ENCODE results near the gene CYP3A5. TPM values are rescaled to one million over a fixed set of nuclear protein-coding genes. Genes with fewer than 3 reads are reported as not detected.

The CYP3A5 gene
- total RNA-seq, 4 donors from 2014 or later, result 142 to 543 (median 383) TPM

DNA sequence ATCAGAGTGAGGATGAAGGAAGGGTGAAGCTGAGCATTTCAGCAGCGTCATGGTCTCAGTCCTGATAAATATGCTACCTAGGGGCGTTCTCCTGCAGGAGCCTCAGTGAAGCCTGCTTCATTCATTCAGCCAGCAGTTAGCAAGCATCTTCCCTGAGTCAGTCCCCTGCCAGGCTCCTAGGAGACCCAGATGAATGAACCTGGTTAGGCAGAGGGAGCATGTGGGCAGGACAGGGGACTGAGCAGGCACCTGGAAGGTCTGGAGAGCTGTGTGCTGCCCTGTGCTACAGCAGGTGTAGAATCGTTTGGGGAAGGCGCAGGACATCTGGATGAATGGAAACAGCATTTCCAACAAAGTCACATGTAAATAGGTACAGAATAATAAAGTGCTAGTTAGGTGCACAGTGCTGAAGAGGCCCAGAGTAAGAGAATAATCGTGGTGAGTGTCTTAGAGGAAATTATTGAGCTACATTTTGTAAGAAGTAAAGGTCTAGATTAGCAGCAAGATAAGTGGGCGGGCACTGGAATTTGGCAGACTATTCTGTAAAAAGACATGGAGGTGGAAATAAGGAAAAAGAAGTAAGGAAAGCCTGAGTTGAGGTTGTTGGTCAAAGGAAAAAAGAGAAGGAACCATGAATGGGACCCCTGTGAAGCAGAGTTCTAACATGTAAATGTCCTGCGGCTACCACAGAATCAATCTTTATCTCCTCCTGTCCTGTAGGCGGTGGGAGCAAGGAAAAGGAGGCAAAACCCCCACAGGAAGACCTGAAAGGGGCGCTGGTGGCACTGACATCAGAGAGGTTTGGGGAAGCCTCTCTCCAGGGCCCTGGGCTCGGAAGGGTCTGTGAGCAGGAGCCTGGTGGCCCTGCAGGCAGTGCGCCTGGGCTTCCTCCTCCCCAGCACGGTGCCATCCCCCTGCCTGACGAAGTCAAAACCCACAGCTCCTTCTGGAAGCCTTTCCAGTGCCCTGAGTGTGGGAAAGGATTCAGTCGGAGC lies 51.0 kb downstream of the CYP3A5 start:
- H3K4me1 ChIP-seq, result no peaks in the 10 kb centered on the region
- H3K4me3 ChIP-seq, result no peak overlapping the region
- 76 to 87% methylated on average over 6 to 14 of the region's 14 CpGs for WGBS, 2 donors (ENCODE audit: low coverage in 1 of 2)
- H3K36me3 ChIP-seq, result peaks cover 0 to 54% (median 16%) of the 10 kb centered on the region in 4 donors
- no peak for DNase-seq
- in situ Hi-C loops (cut with MboI; ENCODE audit: low pct_ligation_motif_present in 1 of 4, low pct_unique_long_range_greater_than_20kb in 1 of 4, low sequenced_read_pairs in 3 of 4) (no loop called here), intact Hi-C loops (cut with DNase I; ENCODE audit: low total_unique reads) (no loop called here)
- no peaks in the 10 kb centered on the region for H3K9me3 ChIP-seq
- no peak for TF ChIP-seq POLR2AphosphoS5 (IDR thresholded peaks at IDR 0.05)
- TF ChIP-seq POLR2A (IDR thresholded peaks at IDR 0.05), result no peak
- TF ChIP-seq EP300 (IDR thresholded peaks at IDR 0.05; ENCODE audit: low read depth), result no peak
- TF ChIP-seq, protein P1, sequence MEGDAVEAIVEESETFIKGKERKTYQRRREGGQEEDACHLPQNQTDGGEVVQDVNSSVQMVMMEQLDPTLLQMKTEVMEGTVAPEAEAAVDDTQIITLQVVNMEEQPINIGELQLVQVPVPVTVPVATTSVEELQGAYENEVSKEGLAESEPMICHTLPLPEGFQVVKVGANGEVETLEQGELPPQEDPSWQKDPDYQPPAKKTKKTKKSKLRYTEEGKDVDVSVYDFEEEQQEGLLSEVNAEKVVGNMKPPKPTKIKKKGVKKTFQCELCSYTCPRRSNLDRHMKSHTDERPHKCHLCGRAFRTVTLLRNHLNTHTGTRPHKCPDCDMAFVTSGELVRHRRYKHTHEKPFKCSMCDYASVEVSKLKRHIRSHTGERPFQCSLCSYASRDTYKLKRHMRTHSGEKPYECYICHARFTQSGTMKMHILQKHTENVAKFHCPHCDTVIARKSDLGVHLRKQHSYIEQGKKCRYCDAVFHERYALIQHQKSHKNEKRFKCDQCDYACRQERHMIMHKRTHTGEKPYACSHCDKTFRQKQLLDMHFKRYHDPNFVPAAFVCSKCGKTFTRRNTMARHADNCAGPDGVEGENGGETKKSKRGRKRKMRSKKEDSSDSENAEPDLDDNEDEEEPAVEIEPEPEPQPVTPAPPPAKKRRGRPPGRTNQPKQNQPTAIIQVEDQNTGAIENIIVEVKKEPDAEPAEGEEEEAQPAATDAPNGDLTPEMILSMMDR (IDR thresholded peaks at IDR 0.05), result no peak
- H3K27ac ChIP-seq, result no peak overlapping the region
- no peaks in the 10 kb centered on the region for H3K27me3 ChIP-seq

DNA sequence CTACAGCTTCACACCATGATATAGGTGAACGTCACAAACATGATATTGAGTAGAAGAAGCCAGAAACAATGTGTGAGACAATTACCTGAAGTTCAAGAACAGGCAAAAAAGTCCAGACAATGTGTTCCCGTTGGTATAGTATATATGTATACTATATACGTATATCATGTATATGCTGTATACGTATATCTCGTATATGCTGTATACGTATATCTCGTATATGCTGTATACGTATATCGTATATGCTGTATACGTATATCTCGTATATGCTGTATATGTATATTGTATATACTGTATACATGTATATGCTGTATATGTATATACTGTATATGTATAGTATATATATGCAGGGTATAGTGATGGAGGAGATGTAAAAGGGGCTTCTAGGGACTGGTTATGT lies 52.3 kb downstream of the CYP3A5 start:
- intact Hi-C loops (cut with DNase I; ENCODE audit: low total_unique reads), result no loop called here
- Histone ChIP-seq H3K4me3 (no peak overlapping the region), H3K27me3 (no peaks in the 10 kb centered on the region), H3K4me1 (peaks cover 0 to 4% (median 0%) of the 10 kb centered on the region in 4 donors), H3K9me3 (no peaks in the 10 kb centered on the region), H3K36me3 (peaks cover 0 to 67% (median 22%) of the 10 kb centered on the region in 4 donors), H3K27ac (no peak overlapping the region)
- in situ Hi-C loops (cut with MboI; ENCODE audit: low pct_ligation_motif_present in 1 of 4, low pct_unique_long_range_greater_than_20kb in 1 of 4, low sequenced_read_pairs in 3 of 4), result no loop called here
- TF ChIP-seq POLR2AphosphoS5 (IDR thresholded peaks at IDR 0.05) (no peak), POLR2A (IDR thresholded peaks at IDR 0.05) (no peak), EP300 (IDR thresholded peaks at IDR 0.05; ENCODE audit: low read depth) (no peak)
- TF ChIP-seq, protein P1 (IDR thresholded peaks at IDR 0.05), result no peak
- no peak for DNase-seq
- WGBS, 2 donors (ENCODE audit: low coverage in 1 of 2), result 94 to 95% methylated on average over 11 of the region's 11 CpGs

GRCh38 chr7:99626661-99627060 lies 53.1 kb downstream of the CYP3A5 start:
- 78 to 100% methylated on average over 1 of the region's 1 CpG for WGBS, 2 donors (ENCODE audit: low coverage in 1 of 2)
- TF ChIP-seq POLR2AphosphoS5 (IDR thresholded peaks at IDR 0.05), result no peak
- TF ChIP-seq POLR2A (IDR thresholded peaks at IDR 0.05), result no peak
- TF ChIP-seq EP300 (IDR thresholded peaks at IDR 0.05; ENCODE audit: low read depth), result no peak
- TF ChIP-seq, protein P1 (IDR thresholded peaks at IDR 0.05), result no peak
- no peaks in the 10 kb centered on the region for H3K9me3 ChIP-seq
- in situ Hi-C loops (cut with MboI; ENCODE audit: low pct_ligation_motif_present in 1 of 4, low pct_unique_long_range_greater_than_20kb in 1 of 4, low sequenced_read_pairs in 3 of 4) (no loop called here), intact Hi-C loops (cut with DNase I; ENCODE audit: low total_unique reads) (no loop called here)
- DNase-seq, result no peak
- H3K4me1 ChIP-seq, result peaks cover 0 to 4% (median 0%) of the 10 kb centered on the region in 4 donors
- H3K27me3 ChIP-seq, result no peaks in the 10 kb centered on the region
- no peak overlapping the region for H3K4me3 ChIP-seq
- peaks cover 0 to 75% (median 27%) of the 10 kb centered on the region in 4 donors for H3K36me3 ChIP-seq
- H3K27ac ChIP-seq, result no peak overlapping the region

GRCh38 chr7:99625961-99626360 lies 53.8 kb downstream of the CYP3A5 start:
- H3K27me3 ChIP-seq, result no peaks in the 10 kb centered on the region
- in situ Hi-C loops (cut with MboI; ENCODE audit: low pct_ligation_motif_present in 1 of 4, low pct_unique_long_range_greater_than_20kb in 1 of 4, low sequenced_read_pairs in 3 of 4) (no loop called here), intact Hi-C loops (cut with DNase I; ENCODE audit: low total_unique reads) (no loop called here)
- no peak overlapping the region for H3K4me3 ChIP-seq
- no peaks in the 10 kb centered on the region for H3K9me3 ChIP-seq
- TF ChIP-seq EP300 (IDR thresholded peaks at IDR 0.05; ENCODE audit: low read depth) (no peak), POLR2AphosphoS5 (IDR thresholded peaks at IDR 0.05) (no peak), POLR2A (IDR thresholded peaks at IDR 0.05) (no peak)
- TF ChIP-seq, protein P1 (IDR thresholded peaks at IDR 0.05), result no peak
- DNase-seq, result no peak
- peaks cover 0 to 4% (median 0%) of the 10 kb centered on the region in 4 donors for H3K4me1 ChIP-seq
- 95% methylated on average over 4 of the region's 4 CpGs; no CpG with 5 or more reads in 1 of the 2 donors for WGBS, 2 donors (ENCODE audit: low coverage in 1 of 2)
- H3K36me3 ChIP-seq, result peaks cover 0 to 81% (median 29%) of the 10 kb centered on the region in 4 donors
- no peak overlapping the region for H3K27ac ChIP-seq
